NB4 (cell line): ENCODE results near the gene KRT2.

Experiments
- POLR2A ChIP-seq: IDR thresholded peaks from 2 replicates; pipeline ENCODE4 v1.6.1; 2011; ENCODE audit warnings: mild to moderate bottlenecking; ENCODE audit not compliant: insufficient read length; ENCODE audit errors: extremely low read depth
- TF ChIP-seq, protein P1 (sequence below): IDR thresholded peaks from one replicate; pipeline ENCODE4 v1.5.1; 2012; ENCODE audit warnings: low read depth, low read length
- TF ChIP-seq, protein P2 (sequence below): IDR thresholded peaks from 2 replicates; pipeline ENCODE4 v1.6.1; 2011; ENCODE audit warnings: low read depth, low read length

DNA sequence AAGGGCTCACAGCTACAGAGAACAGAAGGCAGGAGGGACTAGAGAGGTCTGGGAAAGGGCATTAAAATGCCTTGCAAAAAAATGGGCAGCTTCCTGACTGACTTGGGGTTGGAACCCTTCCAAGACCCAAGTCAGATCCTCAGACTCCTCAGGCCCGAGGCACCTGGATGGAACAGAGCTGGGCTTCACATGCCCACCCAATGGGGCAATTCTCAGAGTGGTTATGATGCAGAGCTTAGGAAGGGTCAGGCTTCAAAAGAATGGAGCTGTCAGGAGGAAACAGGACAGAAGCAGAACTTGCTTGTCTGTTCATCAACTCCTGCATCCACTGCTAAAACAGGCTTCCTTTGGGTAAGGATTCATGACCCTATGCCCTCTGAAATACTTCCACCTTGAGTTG, 37.9 kb upstream of the KRT2 start:
- TF ChIP-seq, protein P1, sequence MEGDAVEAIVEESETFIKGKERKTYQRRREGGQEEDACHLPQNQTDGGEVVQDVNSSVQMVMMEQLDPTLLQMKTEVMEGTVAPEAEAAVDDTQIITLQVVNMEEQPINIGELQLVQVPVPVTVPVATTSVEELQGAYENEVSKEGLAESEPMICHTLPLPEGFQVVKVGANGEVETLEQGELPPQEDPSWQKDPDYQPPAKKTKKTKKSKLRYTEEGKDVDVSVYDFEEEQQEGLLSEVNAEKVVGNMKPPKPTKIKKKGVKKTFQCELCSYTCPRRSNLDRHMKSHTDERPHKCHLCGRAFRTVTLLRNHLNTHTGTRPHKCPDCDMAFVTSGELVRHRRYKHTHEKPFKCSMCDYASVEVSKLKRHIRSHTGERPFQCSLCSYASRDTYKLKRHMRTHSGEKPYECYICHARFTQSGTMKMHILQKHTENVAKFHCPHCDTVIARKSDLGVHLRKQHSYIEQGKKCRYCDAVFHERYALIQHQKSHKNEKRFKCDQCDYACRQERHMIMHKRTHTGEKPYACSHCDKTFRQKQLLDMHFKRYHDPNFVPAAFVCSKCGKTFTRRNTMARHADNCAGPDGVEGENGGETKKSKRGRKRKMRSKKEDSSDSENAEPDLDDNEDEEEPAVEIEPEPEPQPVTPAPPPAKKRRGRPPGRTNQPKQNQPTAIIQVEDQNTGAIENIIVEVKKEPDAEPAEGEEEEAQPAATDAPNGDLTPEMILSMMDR = no peak
- no peak for TF ChIP-seq POLR2A
- TF ChIP-seq, protein P2, sequence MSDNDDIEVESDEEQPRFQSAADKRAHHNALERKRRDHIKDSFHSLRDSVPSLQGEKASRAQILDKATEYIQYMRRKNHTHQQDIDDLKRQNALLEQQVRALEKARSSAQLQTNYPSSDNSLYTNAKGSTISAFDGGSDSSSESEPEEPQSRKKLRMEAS = no peak
